CMK (cell line): ENCODE results near the gene MICALL2.

Source experiments
- DNase-seq: peaks from one replicate; pipeline ENCODE4 v3.0.0-alpha.2; 2010; ENCODE audit warnings: low read depth

The MICALL2 gene

GRCh38 chr7:1493129-1493528, 33.9 kb upstream of the MICALL2 start:
- DNase-seq = no peak

DNA sequence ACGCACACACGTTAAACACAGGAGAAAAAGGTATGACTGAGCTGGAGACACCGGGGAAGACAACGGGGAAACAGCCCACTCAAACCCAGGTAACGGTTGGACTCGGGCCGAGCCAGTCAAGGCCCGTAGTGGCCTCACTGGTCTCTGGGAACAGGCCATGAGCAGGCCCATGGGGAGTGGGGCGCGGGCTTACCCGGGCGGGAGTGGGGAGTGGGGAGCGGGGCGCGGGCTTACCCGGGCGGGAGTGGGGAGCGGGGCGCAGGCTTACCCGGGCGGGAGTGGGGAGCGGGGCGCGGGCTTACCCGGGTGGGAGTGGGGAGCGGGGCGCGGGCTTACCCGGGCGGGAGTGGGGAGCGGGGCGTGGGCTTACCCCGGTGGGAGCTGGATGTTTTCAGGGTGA, 33.4 kb upstream of the MICALL2 start:
- no peak for DNase-seq

DNA sequence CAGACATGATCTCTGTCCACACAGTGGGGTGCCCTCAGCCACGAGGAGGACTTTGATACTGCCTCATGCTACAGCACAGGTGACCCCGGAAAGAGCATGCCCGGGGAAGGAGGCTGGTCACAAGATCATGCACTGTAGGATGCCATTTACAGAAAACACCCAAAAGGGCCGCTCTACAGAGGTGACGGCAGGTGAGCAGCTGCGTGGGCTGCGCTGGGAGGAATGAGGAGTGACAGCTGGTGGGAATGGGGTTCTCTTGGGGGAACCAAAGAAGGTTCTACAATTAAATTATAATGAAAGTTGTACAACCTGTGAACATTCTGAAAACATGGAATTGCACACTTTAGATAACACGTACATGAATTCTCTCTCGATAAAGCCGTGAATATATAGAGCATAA, 33.0 kb upstream of the MICALL2 start:
- DNase-seq = no peak

- DNase-seq = no peak
These were observed 31.6 kb upstream of the MICALL2 start for GRCh38 chr7:1490837-1491236.

DNA sequence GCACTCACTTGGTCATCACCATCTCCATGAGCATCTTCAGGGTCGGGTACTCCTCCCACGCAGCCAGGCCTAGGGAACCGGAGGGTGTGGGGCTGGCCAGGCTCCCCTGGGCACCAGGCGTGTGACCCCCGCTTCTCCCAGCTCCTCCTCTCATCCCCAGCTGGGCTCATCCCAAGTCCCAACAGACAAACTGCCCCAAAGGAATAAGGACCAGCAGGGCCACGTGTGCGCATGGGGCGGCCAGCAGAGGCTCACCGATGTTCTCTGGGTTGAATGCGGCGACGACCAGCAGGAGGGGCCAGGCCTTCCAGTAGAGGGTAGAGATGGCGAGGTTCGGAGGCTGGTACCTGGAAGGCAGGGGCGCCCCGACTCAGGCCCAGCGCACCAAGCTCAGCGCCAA, 30.1 kb upstream of the MICALL2 start:
- no peak for DNase-seq

GRCh38 chr7:1488016-1488415, 28.7 kb upstream of the MICALL2 start:
- DNase-seq = no peak

DNA sequence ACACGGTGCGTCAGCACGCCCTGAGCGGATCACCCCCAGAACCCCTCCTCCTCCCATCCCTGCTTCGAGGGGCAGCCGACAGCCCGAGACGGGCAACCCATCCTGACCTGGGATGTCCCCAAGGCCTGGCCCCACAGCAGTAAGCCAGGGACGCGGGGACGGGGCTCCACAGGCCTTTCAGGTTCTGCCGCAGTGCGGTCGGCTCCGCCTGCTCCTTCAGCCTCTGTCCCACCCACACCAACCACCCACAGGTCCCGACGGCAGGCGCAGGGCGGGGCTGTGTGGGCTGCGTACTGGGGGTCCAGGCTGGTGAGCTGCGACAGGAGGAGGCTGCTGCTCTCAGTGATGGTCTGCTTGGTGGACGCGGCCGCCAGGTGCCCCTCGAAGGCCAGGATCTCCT, 28.2 kb upstream of the MICALL2 start:
- no peak for DNase-seq

GRCh38 chr7:1486571-1486970, 27.3 kb upstream of the MICALL2 start:
- no peak for DNase-seq

- DNase-seq = no peak
These were observed 25.9 kb upstream of the MICALL2 start for GRCh38 chr7:1485156-1485555.

DNA sequence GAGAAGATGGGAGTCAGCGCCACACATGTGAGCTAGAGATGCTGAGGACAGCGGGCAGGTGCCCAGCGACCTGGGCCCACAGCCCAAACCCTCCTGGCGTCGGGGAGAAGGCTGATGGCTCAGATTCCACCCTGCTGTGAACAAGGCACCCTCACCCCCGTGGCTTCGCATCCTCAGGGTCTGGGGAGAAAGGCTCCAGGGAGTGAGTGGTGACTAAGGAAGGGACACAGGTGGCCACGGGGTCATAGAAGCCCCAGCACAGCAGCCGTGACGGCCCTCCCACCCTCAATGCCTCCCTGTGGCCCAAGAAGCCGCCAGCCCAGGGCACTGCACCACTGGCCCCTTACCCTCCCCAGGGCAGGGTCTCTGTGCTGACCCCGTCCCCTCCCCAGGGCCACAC, 25.3 kb upstream of the MICALL2 start:
- DNase-seq = no peak

- DNase-seq = no peak
These were observed 24.6 kb upstream of the MICALL2 start for GRCh38 chr7:1483536-1484505.

GRCh38 chr7:1483079-1483478, 23.8 kb upstream of the MICALL2 start:
- DNase-seq = no peak

DNA sequence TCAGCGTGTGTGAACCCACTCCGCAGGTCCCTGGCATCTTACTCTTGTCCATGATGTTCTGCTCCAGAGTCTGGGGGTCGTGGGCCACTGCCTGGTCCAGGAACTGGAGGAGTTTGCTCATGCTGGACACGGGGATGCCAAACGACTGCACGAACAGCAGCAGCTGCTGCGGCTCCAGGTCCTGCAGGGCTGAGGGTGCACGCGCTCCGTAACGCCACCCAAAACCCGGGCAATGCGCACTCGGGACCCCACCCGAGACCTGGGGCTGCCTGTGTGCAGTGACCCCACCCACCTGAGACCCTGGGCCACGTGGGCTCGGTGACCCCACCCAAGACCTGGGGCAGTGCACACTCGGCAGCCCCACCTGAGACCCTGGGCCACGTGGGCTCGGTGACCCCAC, 22.0 kb upstream of the MICALL2 start:
- no peak for DNase-seq

DNA sequence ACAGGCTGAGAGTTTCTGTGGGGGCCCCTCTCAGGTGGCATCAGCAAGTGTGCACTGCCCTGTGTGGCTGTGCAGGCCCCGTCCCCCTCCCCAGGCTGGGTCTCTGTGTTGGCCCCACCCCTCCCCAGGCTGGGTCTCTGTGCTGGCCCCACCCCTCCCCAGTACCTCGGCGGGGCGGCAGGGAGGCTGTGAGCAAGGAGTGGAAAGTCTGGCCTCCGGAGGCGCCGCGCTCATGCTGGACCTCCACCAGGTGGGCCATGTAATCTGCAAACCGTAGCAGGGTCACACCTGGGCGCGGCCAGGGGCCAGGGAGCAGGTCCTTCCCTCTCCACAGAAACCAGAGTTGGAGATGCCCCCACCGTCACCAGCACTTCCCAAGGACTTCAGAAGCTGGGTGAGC, 21.4 kb upstream of the MICALL2 start:
- DNase-seq = no peak

GRCh38 chr7:1479287-1479686, 20.0 kb upstream of the MICALL2 start:
- DNase-seq = no peak

DNA sequence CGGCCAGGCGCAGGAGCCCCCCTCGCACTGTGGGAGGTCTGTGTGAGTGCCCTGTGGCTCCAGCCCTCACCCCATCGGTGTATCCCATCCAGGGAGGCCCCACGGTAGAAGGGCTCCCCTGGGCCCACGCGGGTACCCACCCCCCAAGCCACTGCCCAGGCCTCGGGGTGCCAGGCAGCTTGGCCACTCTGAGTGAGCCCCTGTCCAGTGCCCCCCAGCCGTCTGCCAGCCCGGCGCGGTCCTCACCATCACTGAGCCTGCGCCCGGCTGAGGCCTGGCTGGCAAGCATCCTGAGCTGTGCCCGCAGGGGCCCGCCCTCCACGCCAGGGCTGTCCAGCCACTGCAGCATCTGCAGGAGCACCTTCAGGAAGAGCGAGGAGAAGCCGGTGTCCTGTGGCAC, 19.2 kb upstream of the MICALL2 start:
- no peak for DNase-seq

GRCh38 chr7:1476859-1477258, 17.6 kb upstream of the MICALL2 start:
- no peak for DNase-seq

DNA sequence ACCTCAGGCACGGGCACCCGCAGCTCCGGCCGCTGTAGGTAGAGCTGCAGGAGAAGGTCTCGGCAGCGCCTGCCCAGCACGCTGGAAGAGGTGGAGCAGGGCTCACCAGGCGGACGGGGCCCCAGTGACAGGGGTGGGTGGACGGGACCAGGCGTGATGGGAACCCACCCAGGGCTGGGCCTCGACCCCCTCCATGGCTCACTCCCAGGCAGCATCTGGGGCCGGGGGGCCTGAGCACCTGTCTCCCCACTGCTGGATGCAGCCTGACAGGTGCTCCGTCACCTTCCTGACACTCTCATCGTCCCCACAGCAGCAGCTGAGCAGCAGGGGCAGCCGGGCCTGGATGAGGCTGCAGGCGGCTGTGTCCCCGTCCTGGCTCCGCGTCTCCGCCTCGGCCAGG, 16.7 kb upstream of the MICALL2 start:
- DNase-seq = no peak

GRCh38 chr7:1475393-1475792, 16.1 kb upstream of the MICALL2 start:
- no peak for DNase-seq

GRCh38 chr7:1474736-1475135, 15.5 kb upstream of the MICALL2 start:
- no peak for DNase-seq

- DNase-seq = no peak
These were observed 14.7 kb upstream of the MICALL2 start for GRCh38 chr7:1473864-1474512.

GRCh38 chr7:1470901-1471300, 11.6 kb upstream of the MICALL2 start:
- no peak for DNase-seq

DNA sequence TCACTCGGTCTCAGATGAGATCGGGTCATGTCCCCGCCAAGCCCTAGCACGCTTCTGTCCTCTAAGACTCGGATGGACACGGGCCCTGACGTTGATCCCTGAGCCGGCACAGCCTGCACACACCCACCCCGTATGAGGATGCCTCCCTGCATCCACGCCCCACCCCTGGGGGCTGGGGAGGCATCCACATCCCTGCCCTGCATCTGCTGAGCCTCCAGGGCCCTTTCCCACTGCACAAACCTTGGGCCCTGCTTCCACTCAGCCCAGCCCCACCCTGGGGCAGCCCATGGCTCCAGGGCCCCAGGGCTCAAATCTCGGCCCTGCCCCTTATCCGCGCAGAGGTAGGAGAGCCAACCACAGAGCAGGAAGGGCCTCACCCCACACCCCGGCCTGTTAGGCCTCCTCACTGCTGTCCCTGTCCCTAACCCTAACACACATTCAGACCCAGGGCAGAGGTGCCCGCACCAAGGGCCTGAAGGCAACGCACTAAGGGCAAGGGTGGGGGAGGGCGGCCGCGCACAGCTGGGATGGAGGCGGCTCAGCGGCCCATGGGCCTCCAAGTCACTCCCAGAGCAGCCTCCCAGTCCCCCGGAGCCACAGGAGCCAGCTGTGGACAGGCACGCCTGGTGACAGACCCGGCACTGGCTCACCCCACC, 9.5 kb upstream of the MICALL2 start:
- DNase-seq = no peak
